Stimulated activated naive CD8-positive, alpha-beta T cell treated with anti-CD3 and anti-CD28 coated beads, Interleukin-15, amount 100 ng/mL, for 72 hours (primary cell): ENCODE data around the gene KDM4B.
"Not testable (repeated sequence)": the region's sequence is repeated elsewhere in the genome, so short reads cannot be mapped to it uniquely, and the experiment has no call there.

Experiments used
- ATAC-seq: fragments of 150-1000 bp; cut with Tn5 transposase; 2 replicates; pipeline ENCODE4 v1.10.0; 2021; ENCODE audit warnings: mild to moderate bottlenecking, moderate library complexity
- DNase-seq, 2 donors: peaks; one replicate each; pipeline ENCODE4 v3.0.0; 2021 to 2022
- H3K27ac Mint-ChIP-seq, 2 donors: one replicate each; pipeline ENCODE4 v1.8.0; 2022; ENCODE audit warnings: mild to moderate bottlenecking in 2 of 2, mixed read lengths in 2 of 2, moderate library complexity in 2 of 2
- H3K27me3 Mint-ChIP-seq: one replicate; pipeline ENCODE4 v1.8.0; 2022; ENCODE audit warnings: mixed read lengths
- H3K4me1 Mint-ChIP-seq: one replicate; pipeline ENCODE4 v1.8.0; 2022; ENCODE audit warnings: mild to moderate bottlenecking, mixed read lengths
- H3K4me3 Mint-ChIP-seq, 2 donors: one replicate each; pipeline ENCODE4 v1.8.0; 2022; ENCODE audit warnings: mild to moderate bottlenecking in 2 of 2, mixed read lengths in 2 of 2, moderate library complexity in 1 of 2
- H3K9me3 Mint-ChIP-seq, 2 donors: one replicate each; pipeline ENCODE4 v1.8.0; 2022; ENCODE audit warnings: mixed read lengths in 2 of 2

KDM4B gene

DNA sequence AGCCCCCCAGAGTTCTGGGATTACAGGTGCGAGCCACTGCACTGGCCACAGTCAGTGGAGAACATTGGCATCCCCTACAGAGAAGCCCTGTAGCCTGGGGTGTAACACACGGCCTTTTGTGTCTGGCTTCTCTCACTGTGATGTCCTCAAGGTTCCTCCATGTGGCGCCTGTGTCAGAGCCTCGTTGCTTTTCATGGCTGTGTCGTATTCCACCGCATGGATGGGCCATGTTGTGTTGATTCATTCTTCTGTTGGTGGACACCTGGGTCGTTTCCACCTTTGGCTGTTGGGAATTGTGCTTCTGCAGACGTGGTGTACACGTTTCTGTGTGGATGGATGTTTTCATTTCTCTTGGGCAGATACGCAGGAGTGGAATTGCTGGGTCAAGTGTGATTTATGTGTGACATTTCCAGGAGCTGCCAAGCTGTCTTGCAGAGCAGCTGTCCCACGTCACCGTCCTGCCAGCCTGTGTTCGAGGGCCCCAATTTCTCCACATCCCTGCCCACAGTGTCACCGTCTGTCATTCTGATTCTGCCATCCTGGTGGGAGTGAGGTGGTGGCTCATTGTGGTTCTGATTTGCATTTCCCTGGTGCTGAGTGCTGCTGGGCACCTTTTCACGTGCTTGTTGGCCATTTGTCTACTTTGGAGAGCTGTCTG lies 59.4 kb downstream of the KDM4B start:
- no peak for ATAC-seq
- H3K4me3 Mint-ChIP-seq, result no peak overlapping the region
- H3K4me1 Mint-ChIP-seq, result peaks cover 22% of the 10 kb centered on the region
- no peaks in the 10 kb centered on the region for H3K27me3 Mint-ChIP-seq
- no peak overlapping the region for H3K27ac Mint-ChIP-seq
- H3K9me3 Mint-ChIP-seq, result no peaks in the 10 kb centered on the region
- no peak for DNase-seq

DNA sequence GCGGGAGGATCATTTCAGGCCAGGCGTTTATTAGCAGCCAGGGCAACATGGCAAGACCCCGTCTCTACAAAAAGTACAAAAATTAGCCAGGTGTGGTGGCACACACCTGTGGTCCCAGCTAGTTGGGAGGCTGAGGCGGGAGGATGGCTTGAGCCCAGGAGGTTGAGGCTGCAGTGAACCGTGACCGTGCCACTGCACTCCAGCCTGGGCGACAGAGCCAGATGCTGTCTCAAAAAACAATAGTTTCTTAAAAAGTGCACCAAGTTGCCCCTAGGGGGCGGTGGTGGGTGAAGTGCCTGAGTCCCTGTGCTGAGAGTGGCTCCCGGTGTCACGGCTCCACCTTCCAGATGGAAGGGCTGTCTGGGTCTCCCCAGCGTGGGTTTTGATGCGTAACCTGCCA lies 60.7 kb downstream of the KDM4B start:
- not testable (repeated sequence) for H3K27me3 Mint-ChIP-seq, H3K9me3 Mint-ChIP-seq, H3K4me3 Mint-ChIP-seq, H3K27ac Mint-ChIP-seq
- DNase-seq (peak; percentile 57 to 62), ATAC-seq (peak; percentile 36)
- H3K4me1 Mint-ChIP-seq, result peaks cover 22% of the 10 kb centered on the region

DNA sequence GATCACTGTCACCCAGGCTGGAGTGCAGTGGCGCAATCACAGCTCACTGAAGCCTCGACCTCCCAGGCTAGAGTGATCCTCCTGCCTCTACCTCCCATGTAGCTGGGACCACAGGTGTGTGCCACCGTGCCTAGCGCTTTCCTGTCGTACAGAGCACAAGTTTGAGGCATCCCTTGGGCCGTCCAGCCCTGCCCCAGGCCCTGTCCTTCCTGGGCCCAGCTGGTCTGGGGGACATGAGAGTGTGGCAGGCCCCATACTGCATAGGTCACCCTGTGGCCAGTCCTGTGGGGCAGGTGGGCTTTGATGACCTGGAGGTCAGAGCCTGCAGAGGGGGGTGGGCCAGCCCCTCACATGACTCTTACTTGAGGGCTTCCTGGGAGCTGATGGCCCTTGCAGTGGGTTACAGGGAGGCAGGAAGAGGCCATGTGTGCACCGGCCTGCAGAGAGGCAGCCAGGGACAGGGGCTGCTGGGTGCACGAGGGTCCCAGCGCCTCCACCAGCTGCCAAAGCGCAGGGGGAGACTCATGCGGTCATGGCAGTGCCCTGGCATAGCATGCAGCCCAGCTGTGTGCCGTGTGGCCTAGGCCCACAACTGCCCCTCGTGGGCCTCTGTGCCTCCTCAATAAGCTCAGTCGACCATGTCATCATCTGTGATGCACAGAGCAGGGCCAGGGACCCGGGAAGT lies 61.4 kb downstream of the KDM4B start:
- Mint-ChIP-seq H3K9me3 (no peaks in the 10 kb centered on the region), H3K4me1 (peaks cover 22% of the 10 kb centered on the region), H3K27me3 (no peaks in the 10 kb centered on the region), H3K27ac (no peak overlapping the region), H3K4me3 (no peak overlapping the region)
- ATAC-seq, result no peak
- no peak for DNase-seq

DNA sequence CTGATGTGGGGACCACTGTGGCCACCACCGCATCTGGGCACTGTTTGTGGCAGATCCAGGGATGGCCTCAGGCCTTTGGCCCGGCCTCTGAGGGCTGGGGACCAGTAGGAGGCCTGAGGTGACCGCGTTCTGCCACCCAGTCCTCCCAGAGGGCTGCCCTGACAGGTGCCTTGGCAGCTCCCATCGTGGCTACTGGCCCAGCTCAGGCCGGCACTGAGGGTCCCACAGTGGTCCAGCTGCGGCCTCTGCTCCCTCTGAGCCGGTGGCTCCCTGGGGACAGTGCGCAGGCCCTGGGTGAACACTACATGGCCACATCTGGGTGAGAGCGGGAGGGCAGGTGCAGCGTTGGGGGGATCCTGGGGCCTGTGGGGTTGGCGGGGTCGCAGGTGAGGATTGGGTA lies 61.9 kb downstream of the KDM4B start:
- H3K27ac Mint-ChIP-seq, result no peak overlapping the region
- no peaks in the 10 kb centered on the region for H3K27me3 Mint-ChIP-seq
- peaks cover 22% of the 10 kb centered on the region for H3K4me1 Mint-ChIP-seq
- no peaks in the 10 kb centered on the region for H3K9me3 Mint-ChIP-seq
- no peak overlapping the region for H3K4me3 Mint-ChIP-seq
- DNase-seq (no peak), ATAC-seq (no peak)

DNA sequence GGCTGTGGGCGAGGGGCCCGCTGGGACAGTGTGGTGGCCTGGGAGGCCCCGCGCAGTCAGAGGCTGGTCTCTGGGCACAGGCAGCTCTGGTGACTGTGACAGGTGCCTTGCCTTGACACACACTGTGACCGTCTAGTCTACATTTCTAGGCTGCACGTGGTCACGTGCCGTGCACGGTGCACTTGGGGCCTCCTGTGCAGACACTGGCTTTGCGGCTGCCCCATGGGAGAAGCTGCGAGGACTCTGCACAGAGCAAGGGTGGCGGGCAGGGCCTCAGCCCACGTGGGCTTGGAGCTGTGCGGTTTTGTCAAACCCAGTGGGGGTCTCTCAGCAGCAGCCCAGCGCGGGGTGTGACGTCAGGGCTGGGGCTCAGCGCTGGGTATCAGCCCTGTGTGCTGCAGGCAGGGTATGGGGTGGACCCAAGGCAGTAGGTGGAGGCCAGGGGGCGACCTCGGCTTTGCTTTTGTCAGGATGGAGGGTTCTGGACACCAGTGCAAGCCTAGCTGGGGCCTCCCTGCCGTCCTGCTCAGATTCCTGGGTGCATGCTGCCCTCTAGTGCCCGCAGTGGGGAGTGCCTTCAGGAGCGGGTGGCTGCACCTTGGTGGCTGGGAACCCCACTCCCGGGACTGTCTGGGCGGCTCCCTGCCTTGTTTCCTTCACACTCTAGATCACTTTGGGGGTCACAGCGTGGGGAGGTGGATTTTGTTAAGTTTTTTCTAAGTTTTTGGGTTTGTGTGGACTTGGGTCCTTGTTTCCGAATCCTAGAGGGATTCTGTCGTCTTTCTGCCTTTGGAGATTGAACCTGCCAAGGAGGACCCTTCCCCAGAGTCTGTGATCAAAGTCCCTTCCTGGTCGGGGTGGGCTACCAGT lies 62.6 kb downstream of the KDM4B start:
- Mint-ChIP-seq H3K27me3 (no peaks in the 10 kb centered on the region), H3K27ac (no peak overlapping the region), H3K9me3 (no peaks in the 10 kb centered on the region), H3K4me1 (peaks cover 22% of the 10 kb centered on the region), H3K4me3 (no peak overlapping the region)
- peak; percentile 86 for ATAC-seq
- peak; percentile 80 for DNase-seq

DNA sequence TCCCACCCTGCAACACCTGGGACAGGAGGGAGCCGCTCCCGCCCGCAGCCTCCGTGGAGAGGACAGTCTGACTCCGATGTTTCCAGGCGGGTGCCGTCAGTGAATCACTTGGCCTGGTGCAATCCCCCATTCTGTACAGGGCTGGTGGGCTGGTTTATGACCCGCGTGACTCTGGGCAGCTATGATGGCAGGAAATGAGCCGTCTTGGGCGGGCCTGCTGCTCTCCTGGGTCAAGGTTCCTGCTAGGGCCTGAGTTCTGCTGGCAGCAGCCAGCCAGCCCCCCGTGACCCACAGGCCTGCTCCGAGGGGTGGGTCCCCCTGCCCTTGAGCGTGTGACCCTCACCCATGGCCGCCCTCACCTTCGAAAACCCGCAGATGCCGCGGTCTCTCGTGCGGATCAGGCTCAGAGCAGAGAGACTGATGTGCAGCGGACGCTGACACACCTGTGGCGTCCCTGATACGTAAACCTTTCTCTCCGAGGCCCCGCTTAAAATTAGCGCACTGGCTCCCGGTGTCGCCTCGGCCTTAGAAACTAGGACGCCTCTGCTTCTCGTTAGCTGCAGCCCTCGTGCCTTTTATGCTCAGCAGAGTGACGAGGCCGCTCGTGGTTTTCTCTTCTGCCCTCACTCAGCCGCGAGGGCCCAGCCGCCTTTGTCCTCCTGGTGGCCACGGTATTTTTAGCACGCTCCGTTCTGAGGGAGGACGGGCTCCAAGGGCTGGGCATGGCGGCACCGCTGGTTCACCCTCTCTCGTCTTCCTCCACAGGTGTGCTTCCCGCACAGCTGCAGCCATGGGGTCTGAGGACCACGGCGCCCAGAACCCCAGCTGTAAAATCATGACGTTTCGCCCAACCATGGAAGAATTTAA lies 63.4 kb downstream of the KDM4B start:
- no peaks in the 10 kb centered on the region for H3K9me3 Mint-ChIP-seq
- H3K27me3 Mint-ChIP-seq, result no peaks in the 10 kb centered on the region
- peaks cover 17% of the 10 kb centered on the region for H3K4me1 Mint-ChIP-seq
- H3K27ac Mint-ChIP-seq, result no peak overlapping the region
- ATAC-seq (no peak), DNase-seq (no peak)
- H3K4me3 Mint-ChIP-seq, result no peak overlapping the region

DNA sequence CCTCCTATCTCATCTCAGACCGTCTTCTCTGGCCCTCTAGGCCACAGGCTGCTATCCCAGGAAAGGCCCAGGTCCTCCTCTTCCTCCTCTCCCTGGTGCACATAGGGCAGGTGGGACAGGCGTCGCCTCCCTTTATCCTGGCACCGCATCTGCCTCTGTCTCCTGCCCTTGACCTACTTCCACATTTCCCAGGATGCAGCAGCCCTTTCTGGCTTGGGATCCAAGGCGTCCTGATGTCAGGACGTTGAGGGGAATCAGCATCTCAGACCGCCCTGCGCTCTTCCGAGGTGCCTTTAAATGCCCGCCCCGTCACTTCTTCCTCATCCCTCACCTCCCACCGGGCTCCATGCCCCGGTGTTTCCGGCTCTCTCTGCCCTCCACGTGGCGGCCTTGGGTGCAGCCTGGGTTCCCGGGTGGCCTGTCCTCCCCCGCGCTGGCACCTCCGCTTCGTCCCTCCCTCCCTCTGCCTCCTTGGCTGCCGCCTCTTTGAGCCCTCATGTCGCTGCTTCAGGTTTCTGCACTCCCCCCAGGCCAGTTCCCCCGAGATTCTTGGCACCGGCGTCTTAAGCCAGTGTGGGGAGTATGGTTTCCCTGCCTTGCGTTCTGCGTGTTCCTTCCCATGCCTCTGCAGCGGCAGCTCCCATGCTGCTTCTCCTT lies 66.3 kb downstream of the KDM4B start:
- Mint-ChIP-seq H3K27ac (peak overlapping the region in 1 of 2 donors; percentile 1), H3K27me3 (no peaks in the 10 kb centered on the region), H3K9me3 (no peaks in the 10 kb centered on the region), H3K4me1 (peaks cover 18% of the 10 kb centered on the region), H3K4me3 (no peak overlapping the region)
- no peak for ATAC-seq
- no peak for DNase-seq

DNA sequence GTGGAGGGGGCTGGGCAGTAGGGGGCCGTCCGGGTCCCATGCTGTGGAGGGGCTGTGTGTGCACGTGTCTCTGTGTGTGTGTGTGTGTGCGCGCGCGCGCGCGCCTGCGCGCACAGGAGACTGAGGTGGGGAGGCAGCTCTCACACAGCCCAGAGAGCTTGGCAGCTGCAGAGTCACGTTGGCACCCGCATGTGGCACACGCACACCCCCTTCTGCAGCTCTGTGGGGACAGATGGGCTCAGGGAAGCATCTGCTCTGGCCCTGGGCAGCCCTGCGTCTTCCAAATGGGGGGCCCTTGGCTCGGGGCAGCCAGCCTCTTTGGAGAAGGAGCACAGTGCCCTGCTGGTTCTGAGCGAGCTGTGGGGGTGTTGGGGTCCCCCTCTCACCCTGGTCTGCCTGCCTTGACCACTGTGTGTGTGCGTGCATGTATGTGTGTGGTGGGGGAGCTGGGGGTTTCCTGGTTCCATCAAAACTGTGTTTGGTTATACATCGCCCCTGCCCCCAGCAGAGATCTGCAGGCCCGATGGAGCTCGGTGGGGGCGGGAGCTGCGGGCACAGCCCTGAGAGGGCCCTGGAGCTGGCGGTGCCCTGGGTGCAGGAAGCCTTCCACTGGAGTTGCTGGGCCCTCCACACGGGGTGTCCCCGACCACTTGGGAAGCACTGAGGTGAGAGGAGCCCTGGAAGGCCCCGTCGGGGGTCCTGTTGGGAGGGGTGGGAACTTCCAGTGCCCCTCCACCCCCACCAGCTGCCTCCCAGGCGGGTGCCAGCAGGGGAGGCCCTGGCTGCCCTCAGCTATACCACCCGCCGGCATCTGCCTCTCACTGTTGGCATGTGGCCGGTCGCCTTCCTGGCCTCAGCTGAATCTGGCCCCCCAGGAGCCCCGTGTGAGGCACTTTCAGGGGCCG lies 67.1 kb downstream of the KDM4B start:
- no peak for ATAC-seq
- H3K27me3 Mint-ChIP-seq, result no peaks in the 10 kb centered on the region
- H3K4me1 Mint-ChIP-seq, result peaks cover 14% of the 10 kb centered on the region
- no peaks in the 10 kb centered on the region for H3K9me3 Mint-ChIP-seq
- no peak for DNase-seq
- H3K4me3 Mint-ChIP-seq, result no peak overlapping the region
- H3K27ac Mint-ChIP-seq, result peak overlapping the region in 1 of 2 donors; percentile 42

DNA sequence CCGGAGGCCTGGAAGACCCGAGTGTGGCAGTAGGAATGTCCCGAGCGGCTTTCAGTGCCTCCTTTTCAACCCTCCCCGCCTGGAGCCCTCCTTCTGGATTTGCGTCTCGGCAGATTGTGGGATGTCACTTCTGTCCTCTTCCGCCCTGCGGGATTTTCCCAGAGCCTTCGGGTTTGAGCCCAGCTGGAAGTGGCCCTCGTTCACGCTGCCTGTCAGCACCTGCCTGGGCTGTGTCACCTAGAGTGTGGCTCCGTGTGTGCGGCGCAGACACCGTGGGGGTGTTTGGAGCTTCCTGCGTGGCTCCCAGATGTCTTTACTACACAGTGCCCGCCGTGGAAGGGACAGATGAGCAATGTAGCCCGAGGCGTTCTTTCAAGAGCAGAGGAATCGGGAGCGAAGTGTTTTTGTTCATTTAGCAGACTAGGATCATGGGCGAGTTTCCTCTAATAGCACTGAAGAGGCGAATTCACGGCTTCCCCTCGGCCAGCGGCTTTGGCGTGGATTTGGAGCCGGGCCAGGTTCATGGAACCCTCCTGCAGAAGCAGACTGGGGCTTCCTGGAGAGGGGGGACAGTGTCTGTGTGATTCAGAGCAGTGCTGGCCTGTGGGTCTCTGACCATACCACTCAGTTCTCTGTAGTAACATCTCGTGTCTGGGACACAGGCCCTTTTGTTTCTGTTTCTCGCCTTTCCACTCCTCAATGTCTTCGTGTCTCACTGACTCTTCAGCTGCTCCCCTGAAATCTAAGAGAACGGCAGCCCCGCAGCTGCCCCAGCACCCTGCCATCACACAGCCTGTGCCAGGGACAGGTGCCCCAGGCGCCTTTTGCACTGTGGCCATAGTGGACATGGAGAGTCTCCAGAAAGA lies 68.0 kb downstream of the KDM4B start:
- Mint-ChIP-seq H3K27ac (no peak overlapping the region), H3K9me3 (no peaks in the 10 kb centered on the region), H3K4me3 (no peak overlapping the region), H3K27me3 (no peaks in the 10 kb centered on the region), H3K4me1 (peaks cover 7% of the 10 kb centered on the region)
- no peak for ATAC-seq
- no peak for DNase-seq

DNA sequence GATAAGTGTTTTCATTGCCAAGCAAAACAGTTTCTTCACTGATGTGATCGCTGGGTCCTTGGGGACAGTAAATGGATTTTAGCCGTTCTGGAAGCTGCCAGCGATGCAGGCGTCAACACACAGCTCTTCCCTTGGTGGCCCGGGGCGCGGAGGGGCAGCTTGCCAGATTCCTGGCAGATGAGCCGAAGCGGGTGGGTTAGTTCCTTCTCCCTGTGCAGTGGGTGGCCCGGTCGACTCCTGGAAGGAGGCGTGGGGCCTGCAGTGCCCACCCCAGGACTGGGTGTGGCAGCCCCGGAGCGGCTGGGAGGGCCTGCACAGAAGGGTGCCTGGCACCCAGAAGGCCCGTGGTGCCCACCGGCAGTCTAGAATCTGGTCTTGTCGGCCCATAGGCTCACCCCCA lies 69.0 kb downstream of the KDM4B start:
- H3K4me3 Mint-ChIP-seq, result no peak overlapping the region
- H3K27ac Mint-ChIP-seq, result no peak overlapping the region
- H3K4me1 Mint-ChIP-seq, result peaks cover 7% of the 10 kb centered on the region
- H3K27me3 Mint-ChIP-seq, result no peaks in the 10 kb centered on the region
- ATAC-seq (no peak), DNase-seq (no peak)
- no peaks in the 10 kb centered on the region for H3K9me3 Mint-ChIP-seq

DNA sequence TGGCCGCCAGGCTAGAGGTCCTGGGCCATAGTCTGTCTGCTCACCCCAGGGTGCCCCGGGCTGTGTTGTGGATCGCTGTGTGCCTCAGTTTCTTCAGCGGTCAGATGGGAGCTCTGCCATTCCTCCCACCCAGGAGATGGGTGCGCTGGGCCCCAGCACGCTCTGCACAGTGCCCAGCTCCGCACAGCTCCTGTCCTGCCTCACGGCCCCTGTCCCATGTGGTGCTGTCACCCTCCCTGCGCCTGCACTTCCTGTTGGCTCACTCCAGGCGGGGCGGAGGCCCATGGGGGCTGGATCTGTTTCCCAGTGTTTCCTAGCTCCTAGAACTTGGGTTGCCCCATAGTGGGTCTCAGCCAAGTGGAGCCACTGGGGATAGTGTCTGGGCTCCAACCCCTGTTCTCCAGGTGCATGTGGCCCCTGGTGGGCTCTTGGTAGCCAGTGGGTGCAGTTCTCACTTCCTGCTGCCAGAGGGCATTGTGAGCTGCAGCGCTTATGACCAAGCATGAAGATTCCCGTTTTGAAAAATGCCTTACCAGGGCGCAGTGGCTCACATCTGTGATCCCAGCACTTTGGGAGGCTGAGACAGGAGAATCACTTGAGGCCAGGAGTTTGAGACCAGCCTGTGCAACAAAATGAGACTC lies 69.8 kb downstream of the KDM4B start:
- Mint-ChIP-seq H3K4me3 (no peak overlapping the region), H3K27me3 (no peaks in the 10 kb centered on the region), H3K27ac (peak overlapping the region in 1 of 2 donors; percentile 27), H3K9me3 (no peaks in the 10 kb centered on the region), H3K4me1 (peaks cover 7% of the 10 kb centered on the region)
- DNase-seq (no peak), ATAC-seq (no peak)

DNA sequence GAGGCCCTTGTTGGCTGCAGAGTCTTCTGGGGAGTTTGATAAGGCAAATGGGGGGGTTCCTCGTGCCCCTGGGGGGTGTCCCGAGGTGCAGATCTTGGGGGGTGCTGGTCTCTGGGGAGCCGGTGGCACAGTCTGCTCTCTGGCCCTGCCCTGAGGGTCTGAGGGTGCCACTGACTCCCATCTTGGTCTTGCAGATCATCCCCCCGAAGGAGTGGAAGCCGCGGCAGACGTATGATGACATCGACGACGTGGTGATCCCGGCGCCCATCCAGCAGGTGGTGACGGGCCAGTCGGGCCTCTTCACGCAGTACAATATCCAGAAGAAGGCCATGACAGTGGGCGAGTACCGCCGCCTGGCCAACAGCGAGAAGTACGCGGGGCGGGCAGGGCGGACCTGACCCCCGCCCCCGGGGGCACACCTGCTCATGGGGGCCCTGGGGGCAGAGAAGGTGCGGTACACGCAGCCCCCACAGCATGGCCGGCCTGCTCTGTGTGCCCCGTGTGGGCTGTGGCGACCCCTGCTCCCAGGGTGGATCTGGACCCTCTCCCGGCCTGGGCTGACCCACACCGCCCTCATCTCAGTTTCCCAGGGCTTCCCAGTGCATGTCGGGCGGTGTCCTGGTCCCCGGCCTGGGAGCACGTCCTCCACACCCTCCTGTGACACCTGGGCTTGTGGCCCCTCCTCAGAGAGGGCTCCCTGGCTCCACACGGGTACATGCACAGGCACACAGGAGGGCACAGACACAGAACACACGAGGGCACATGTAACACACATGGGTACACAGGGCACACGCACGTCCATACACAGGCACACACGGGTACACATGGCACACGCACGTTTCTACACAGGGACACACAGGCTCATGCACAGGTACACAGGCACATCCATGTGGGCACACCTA lies 71.0 kb downstream of the KDM4B start:
- Mint-ChIP-seq H3K4me3 (no peak overlapping the region), H3K4me1 (peaks cover 7% of the 10 kb centered on the region), H3K27ac (no peak overlapping the region), H3K27me3 (no peaks in the 10 kb centered on the region), H3K9me3 (no peaks in the 10 kb centered on the region)
- no peak for DNase-seq
- peak; percentile 51 for ATAC-seq
